Stimulated activated naive CD4-positive, alpha-beta T cell treated with Interleukin-2 at 50 U/mL for 16 hours (primary cell): ENCODE results near the gene AFF2.

ENCODE experiments used
- DNase-seq: peaks from one replicate; lab custom pipeline; 2025; lab: John Stamatoyannopoulos, UW

Gene AFF2

GRCh38 chrX:148929686-148930085 lies 429.3 kb downstream of the AFF2 start:
- no peak for DNase-seq

- no peak for DNase-seq
These were observed 429.9 kb downstream of the AFF2 start for GRCh38 chrX:148930206-148930729.

DNA sequence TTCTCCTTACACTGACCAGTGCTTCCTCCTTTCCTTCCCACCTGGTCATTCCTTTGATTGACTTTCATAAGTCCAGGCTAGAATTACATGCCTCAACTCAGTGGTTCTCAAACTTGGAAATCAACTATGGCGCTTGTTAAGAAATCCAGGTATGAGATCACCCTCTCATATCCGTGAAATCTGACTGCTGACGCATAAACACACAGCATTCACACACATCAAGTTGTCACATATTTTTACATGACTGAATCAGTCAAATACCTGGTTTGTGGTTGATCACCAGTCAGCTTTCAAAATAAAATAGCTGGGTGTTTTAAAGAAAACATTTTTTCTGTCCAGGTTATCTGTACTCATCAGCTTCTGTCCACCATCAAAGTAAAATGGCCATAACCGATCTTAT lies 433.5 kb downstream of the AFF2 start:
- DNase-seq = no peak

- DNase-seq = no peak
These were observed 437.9 kb downstream of the AFF2 start for GRCh38 chrX:148938348-148938747.

- DNase-seq = no peak
These were observed 440.1 kb downstream of the AFF2 start for GRCh38 chrX:148940411-148940996.

DNA sequence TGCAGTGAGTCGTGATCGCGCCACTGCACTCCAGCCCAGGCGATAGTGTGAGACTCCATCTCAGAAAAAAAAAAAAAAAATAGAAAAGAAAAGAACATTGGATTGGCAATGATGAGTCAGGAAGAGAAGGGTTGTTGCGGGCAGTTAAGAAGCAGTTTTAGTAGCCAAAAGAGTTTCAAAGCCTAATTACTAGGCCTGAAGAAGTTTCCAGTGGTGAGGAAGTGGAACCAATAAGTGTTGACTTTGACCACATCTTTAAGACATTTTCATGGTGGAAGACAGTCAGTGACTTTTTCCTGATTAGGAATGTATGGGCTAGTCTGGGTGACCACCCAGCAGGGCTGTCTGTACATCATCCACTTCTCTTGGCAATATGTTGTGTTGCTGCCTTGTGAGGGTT lies 442.3 kb downstream of the AFF2 start:
- no peak for DNase-seq

- no peak for DNase-seq
These were observed 447.1 kb downstream of the AFF2 start for GRCh38 chrX:148947399-148947975.

GRCh38 chrX:148956352-148956751 lies 455.9 kb downstream of the AFF2 start:
- DNase-seq = no peak

DNA sequence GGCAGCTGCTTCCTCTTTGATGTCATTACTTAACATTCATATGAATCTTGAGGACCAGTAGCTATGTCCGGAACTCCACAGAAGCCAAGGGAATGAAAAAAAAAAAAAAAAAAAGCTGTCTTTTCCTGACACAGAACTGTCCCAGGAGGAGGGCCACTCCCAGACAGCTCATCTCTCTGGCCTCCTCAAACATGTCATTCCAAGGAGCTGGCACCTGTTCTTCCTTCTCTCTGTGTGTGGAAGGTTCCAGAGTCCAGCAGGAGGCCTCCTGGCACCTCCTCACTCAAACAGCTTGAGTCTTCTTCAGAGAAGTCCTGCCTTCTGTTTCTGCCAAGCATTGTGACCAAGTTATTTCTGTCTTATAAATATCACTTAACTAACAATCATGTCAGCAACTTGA lies 458.5 kb downstream of the AFF2 start:
- no peak for DNase-seq

DNA sequence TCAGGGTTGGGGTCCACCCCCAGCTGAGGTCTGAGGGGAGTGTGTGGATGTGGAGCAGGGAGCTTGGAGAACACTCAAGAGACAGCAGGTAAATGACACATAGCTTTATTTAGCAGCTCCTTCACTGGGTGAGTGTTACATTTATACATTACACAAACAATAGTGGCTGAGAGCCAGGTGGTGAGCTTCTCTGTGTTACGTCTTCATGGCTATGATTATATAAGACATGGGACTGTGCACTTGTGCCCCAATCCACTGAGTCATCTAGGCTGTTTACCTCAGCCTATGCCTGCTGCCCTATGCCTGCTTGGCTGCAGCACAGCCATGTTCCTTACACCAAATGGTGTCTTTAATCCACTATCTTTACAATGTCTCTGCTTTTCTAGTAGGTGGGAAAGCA lies 459.6 kb downstream of the AFF2 start:
- DNase-seq = no peak

GRCh38 chrX:148961985-148962384 lies 461.6 kb downstream of the AFF2 start:
- no peak for DNase-seq

DNA sequence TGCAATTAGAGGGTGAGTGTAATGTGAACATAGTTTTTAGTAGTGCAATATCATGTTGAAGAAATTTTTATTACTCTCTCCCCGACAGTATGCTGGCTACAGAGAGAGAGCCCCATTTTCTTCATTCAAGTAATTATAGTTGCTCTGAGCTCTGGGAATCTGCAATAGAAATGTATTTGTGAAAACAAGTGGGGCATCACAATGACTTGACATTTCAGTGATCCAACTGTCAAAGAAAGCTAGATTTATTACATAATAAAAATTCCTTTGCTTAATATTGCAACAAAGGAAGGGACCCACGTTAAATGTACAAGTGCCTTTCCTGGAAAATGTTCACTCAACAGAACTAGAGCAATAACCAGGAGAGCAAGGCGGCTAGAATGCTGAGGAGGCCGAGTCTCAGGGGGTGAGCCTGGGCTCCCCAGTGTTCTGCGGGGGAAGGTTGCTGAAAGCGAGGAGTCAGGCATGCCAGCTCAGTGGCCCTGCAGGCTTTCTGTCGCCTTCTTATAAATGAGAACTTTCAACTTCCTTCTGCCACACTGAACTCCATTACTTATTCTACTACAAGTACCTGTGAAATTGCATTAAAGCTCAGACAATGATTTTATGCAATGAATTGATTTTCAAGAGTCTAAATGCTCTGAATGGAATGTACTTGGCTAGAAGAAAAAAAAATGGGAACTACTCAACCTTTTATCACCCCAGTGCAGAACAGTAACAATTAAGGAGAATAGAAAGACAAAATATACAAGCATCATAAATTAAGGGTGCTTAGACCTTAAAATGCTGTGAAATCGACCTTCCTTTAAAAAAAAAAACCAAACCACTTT lies 476.4 kb downstream of the AFF2 start:
- no peak for DNase-seq

DNA sequence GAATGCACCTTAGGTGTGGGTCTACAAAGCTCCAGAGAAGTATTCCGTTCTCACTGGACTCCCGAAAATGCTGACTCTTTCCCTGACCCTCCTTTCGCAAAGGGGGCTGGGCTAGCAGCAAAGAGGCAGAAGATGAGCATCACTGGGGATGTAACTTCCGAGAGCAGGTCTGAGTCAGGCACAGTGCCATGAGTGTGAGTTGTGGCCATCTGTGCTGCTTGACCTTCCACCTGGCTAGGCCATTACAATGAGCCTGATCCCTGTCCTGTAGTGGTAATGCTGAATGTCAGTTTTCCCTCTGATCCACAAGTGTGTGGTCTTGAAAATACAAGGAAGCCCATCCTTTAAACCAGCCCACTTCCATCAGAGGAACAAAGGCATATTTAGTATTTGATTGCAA lies 479.4 kb downstream of the AFF2 start:
- DNase-seq = no peak

GRCh38 chrX:148984238-148984637 lies 483.8 kb downstream of the AFF2 start:
- DNase-seq = no peak

DNA sequence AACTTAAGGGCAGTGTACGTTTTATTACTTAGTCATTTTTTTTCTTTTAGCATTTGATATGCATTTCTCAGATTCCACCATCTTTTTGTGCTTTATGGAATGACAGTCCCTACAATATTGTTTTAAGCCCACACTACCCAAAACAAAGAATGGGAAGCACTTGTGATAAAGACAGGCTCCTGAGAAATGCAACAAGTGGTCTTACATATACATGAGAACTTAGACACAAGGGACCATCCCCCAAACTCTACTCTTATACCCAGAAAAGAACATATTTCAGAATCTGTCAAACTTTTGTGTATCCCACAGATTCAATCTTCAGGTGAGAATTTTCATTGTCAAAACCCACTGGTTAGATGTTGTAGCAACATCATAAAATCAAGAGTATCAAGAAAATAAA lies 491.1 kb downstream of the AFF2 start:
- no peak for DNase-seq

DNA sequence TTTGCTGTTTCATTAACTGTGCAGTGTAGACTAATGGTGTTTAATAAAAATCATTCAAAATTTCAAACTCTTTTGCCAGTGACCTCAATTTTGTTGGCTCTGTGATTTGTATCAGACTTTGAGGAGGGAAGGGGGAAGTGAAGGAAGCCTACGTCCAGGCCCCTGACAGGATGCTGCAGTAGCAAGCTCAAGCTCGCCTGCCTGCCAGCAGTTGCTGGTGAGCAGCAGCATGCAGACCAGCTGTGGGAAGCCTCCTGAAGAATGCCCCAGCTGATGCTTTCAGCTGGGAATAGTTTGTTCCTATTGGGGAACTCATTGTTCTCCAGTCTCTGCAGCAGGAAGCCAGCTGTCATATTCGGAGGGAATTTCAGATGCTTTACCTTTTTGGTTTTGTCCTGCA lies 495.2 kb downstream of the AFF2 start:
- DNase-seq = no peak

- no peak for DNase-seq
These were observed 501.9 kb downstream of the AFF2 start for GRCh38 chrX:149002320-149002719.

DNA sequence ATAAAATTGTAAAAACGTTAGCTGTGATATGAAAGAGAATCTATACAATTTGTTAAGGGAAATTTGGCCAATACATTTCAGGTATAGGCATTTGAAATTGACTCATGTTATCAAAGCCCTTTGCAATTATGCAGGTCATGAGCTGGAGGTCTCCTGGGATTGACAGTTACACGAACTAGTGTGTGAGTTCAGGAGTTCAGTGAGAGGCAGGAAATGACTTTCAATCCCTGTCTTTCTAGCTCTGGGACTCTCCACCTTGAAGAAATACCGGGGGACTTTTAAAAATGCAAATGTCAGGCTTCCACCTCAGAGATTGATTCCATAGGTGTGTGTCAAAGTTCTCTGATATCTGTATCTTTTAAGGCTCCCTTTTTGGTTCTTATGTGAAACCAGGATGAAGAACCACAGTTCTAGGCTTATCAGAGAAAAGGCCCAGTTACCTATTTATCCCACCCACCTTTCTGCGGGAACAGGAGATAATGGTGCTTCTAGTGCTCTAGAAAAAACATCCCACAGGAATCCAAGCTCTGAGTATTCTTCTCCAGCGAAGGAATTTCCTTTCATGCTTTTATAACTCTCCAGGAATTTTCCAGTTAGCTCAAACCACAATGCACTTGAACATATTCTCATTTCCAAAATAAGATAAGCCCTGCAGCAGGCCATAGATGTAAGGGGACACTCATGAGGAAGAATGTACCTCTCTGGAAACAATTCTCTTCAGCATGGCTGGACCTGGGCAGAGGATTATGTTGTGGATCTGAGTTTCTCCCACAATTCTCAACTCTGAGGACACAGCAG lies 503.6 kb downstream of the AFF2 start:
- DNase-seq = no peak

GRCh38 chrX:149004936-149005335 lies 504.5 kb downstream of the AFF2 start:
- no peak for DNase-seq

GRCh38 chrX:149006235-149006634 lies 505.8 kb downstream of the AFF2 start:
- DNase-seq = no peak

DNA sequence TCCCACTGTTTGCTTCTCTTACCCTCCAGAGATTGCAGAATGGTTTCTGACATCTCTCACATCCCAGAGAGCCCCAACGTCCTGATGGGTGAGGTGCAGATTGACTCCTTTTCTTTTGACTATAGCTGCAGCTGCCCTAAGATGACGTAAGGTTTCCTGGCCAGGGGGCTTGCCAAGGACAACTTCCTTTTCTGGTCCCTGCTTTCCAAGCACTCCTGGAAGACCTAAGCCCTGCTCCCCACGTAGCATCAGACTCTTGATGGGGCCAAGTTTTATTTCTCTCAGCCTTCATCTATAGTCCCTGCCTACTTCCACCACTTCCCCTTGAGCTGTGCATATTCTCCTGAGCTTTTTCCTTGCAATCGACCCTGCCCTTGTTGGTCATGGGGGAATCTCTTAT lies 507.0 kb downstream of the AFF2 start:
- DNase-seq = no peak
